Pancreas (tissue), 10 donors: Measurements from ENCODE around the gene PVALEF. TPM values are rescaled to one million over a fixed set of nuclear protein-coding genes. Genes with fewer than 3 reads are reported as not detected.

Experiments used
- ATAC-seq, 4 donors: fragments of 200-7000 bp; cut with Tn5 transposase; one replicate each; pipeline versions ENCODE4 v1.8.0 to v1.9.1; 2020; ENCODE audit warnings: mild to moderate bottlenecking in 4 of 4, moderate library complexity in 4 of 4
- DNase-seq, 6 donors: peaks; one replicate each; pipeline ENCODE4 v3.0.0-alpha.2; 2020
- FAIRE-seq: peaks from 2 replicates; lab custom pipeline; 2012; peaks lifted over from hg19 to GRCh38; lab: Jason Lieb, UNC
- H3K27ac ChIP-seq, 4 donors: fragments of 200-600 bp; sonication (generic); 1 replicate in 3 of 4; 2 replicates in 1 of 4; pipeline versions ENCODE4 v1.5.0 to v1.8.0; 2020
- H3K27me3 ChIP-seq, 4 donors: fragments of 200-600 bp; one replicate each; pipeline ENCODE4 v1.8.0; 2021
- H3K36me3 ChIP-seq, 3 donors: fragments of 200-600 bp; sonication (generic) in 1 of 3; one replicate each; pipeline versions ENCODE4 v1.5.0 to v1.8.0; 2020 to 2021
- H3K4me1 ChIP-seq, 3 donors: fragments of 200-600 bp; one replicate each; pipeline ENCODE4 v1.8.0; 2021
- H3K4me3 ChIP-seq, 4 donors: fragments of 200-600 bp; sonication (generic) in 2 of 4; one replicate each; pipeline versions ENCODE4 v1.5.0 to v1.8.0; 2020 to 2021
- H3K9me3 ChIP-seq, 4 donors: fragments of 200-600 bp; one replicate each; pipeline ENCODE4 v1.8.0; 2021
- WGBS, 2 donors: extraction: QIAGEN DNeasy Blood & Tissue Kit; methylation state at CpG; one replicate each; pipeline ENCODE4 v1.1.7; 2013; 5-methylcytosine and 5-hydroxymethylcytosine counted together
- intact Hi-C, 3 donors: fragments of 100-400 bp; cut with DNase I; formaldehyde crosslinking; loops; one replicate each; pipeline versions ENCODE4 v1.11.1 to v1.14.2; 2022
- polyA plus RNA-seq, 2 donors: library from polyadenylated mRNA; stranded (reverse); fragments of 200-250 nt; gene quantifications; one replicate each; pipeline ENCODE4 v1.2.3, GENCODE V29; 2013
- total RNA-seq, 6 donors: library from RNA; stranded (reverse); fragmentation: NEBNext Ultra II Directional in 4 of 6; extraction: Animal tissue kit (Norgen Biotek cat#: 25700) in 4 of 6; gene quantifications; one replicate each; pipeline versions ENCODE4 v1.2.1 to v1.2.4, GENCODE V29; 2021 to 2023
- TF ChIP-seq, protein P1 (sequence below), 4 donors: fragments of 200-600 bp; sonication (generic) in 3 of 4; IDR thresholded peaks; one replicate each; pipeline versions ENCODE4 v1.5.0 to v1.8.0; 2021; ENCODE audit warnings: antibody characterized with exemption in 4 of 4
- donor health status: healthy with polysubstance abuse.
- donor health status: DM: no; HTN: no; CAD: no; lungs with moderate emphysema.
- donor health status: DM: no; HTN: no; CAD: no.
- donor health status: control.
- donor health status: control.
- donor health status: Bipolar disorder and iron deficiency.
- donor health status: DM: yes; HTN: yes; CAD: no.
- donor health status: DM: no; HTN: no; CAD: no.
- donor health status: DM: no; HTN: no; CAD: no.
- donor health status: DM: yes; HTN: yes; CAD: no.

PVALEF gene
- total and polyA plus RNA-seq, 8 donors: 0.11 to 0.51 (median 0.17) TPM; not detected in 2

DNA sequence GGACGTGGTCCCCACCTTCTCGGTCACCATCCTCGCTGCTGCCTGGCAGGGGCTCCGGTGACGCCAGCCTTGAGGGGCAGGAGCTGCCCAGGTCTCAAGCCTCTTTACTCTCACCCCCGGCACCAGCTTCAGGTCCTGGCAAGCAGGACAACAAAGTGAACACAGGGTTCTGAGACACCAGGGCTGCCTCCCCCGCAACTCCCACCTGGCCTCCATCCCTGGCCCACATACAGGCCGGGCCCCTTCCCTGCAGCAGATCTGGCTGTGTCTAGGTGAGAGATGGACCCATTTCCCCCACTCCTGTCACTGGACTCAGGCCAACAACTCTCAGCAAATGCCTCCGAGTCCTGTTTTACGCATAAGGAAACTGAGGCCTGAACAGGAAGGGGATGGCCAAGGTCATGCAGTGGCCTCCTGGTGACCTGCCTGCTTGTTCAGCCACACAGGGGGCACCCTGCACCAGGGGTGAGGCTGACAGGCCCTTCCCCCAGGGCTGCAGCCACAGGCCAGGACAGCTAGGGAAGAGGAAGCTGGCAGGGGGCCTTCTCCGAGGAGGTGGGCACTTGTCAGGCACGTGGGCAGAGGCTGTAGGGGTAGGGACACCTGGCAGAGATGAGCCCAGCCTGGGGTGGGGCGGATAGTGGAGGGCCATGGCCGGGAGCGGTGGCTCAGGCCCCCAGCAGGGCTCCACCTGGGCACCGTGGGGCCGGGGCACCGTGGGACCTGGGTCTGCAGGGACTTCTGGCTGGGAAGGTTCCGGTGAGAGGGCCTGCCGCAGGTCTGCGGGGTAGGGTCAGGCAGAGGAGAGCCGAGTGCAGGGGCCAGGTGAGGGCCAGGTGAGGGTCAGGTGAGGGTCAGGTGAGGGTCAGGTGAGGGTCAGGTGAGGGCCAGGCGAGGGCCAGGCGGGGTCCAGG is 46.7 kb upstream of the PVALEF start:
- ATAC-seq (peak in 2 of 4 donors; percentile 1 to 2), FAIRE-seq (no peak), DNase-seq (no peak)
- 77 to 79% methylated on average over 21 to 24 of the region's 24 CpGs for WGBS, 2 donors
- no peaks in the 10 kb centered on the region for H3K4me1 ChIP-seq
- TF ChIP-seq, protein P1, sequence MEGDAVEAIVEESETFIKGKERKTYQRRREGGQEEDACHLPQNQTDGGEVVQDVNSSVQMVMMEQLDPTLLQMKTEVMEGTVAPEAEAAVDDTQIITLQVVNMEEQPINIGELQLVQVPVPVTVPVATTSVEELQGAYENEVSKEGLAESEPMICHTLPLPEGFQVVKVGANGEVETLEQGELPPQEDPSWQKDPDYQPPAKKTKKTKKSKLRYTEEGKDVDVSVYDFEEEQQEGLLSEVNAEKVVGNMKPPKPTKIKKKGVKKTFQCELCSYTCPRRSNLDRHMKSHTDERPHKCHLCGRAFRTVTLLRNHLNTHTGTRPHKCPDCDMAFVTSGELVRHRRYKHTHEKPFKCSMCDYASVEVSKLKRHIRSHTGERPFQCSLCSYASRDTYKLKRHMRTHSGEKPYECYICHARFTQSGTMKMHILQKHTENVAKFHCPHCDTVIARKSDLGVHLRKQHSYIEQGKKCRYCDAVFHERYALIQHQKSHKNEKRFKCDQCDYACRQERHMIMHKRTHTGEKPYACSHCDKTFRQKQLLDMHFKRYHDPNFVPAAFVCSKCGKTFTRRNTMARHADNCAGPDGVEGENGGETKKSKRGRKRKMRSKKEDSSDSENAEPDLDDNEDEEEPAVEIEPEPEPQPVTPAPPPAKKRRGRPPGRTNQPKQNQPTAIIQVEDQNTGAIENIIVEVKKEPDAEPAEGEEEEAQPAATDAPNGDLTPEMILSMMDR (IDR thresholded peaks at IDR 0.05): no peak
- H3K4me3 ChIP-seq: no peak overlapping the region
- no peaks in the 10 kb centered on the region for H3K9me3 ChIP-seq
- no peaks in the 10 kb centered on the region for H3K27me3 ChIP-seq
- no peak overlapping the region for H3K27ac ChIP-seq
- intact Hi-C loops: no loop called here
- peaks cover 0 to 11% (median 0%) of the 10 kb centered on the region in 3 donors for H3K36me3 ChIP-seq

DNA sequence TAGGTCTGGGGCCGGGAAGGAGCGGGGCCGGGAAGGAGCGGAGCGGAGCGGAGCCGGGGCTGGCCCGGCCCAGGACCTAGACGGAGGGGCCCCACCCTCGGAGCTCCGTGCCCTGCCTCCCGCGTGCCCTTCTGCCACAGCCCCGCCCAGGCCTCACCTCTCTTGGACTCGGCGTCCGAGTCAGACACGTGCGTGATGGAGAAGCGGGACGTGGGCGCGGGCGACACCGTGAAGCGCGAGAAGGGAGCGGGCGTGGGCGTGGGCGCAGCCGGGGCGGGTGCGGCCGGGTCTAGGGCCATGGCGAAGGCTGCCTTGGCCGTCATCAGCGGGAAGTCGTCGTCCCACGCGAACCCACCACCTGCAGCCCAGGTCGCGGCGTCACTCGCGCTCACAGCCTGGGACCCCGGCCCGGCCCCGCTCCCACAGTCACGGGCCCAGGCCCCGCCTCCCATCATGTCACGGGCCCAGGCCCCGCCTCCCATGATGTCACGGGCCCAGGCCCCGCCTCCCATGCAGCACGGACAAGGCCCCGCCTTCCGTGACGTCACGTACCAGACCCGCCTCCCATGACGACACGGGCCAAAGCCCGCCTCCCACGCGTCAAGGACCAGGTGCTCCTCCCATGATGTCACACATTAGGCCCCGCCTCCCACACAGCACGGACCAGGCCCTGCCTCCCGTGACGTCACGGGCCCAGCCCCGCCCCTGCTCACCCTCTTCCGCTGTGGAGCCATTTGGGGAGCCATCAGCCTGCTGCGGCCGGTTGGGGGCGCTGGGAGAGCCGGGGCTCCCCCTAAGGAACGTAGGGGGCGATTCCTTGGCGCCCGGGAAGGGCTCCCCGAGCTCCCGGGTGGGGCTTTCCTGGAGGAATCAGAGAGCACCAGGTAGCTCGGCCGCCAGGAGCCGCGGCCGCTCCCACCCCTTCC is 45.8 kb upstream of the PVALEF start:
- 65 to 66% methylated on average over 56 to 89 of the region's 89 CpGs for WGBS, 2 donors
- intact Hi-C loops: no loop called here
- no peaks in the 10 kb centered on the region for H3K27me3 ChIP-seq
- ATAC-seq: peak; percentile 17 to 49 (median 38)
- TF ChIP-seq, protein P1 (IDR thresholded peaks at IDR 0.05): no peak
- H3K4me1 ChIP-seq: no peaks in the 10 kb centered on the region
- peak in 4 of 6 donors; percentile 37 to 79 (median 60) for DNase-seq
- H3K27ac ChIP-seq: no peak overlapping the region
- H3K4me3 ChIP-seq: no peak overlapping the region
- peaks cover 0 to 11% (median 0%) of the 10 kb centered on the region in 3 donors for H3K36me3 ChIP-seq
- FAIRE-seq: no peak
- no peaks in the 10 kb centered on the region for H3K9me3 ChIP-seq

DNA sequence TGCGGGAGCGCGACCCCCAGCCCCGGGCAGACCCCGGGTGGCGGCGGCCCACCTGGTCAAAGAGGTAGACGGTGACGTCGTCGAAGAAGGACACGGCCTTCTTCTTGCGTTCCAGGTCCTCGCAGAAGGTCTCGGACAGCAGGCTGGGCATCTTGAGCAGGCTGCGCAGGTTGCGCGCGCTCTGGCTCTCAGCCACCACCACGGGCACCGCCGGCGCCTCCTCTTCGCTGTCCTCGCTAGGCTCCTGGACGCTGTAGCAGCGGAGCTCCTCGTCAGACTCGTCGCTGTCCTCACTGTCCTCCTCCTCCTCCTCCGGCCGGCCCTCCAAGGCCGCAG is 45.2 kb upstream of the PVALEF start:
- 93% methylated on average over 31 to 33 of the region's 33 CpGs for WGBS, 2 donors
- TF ChIP-seq, protein P1 (IDR thresholded peaks at IDR 0.05): no peak
- no peak overlapping the region for H3K4me3 ChIP-seq
- H3K9me3 ChIP-seq: no peaks in the 10 kb centered on the region
- intact Hi-C loops: no loop called here
- H3K27me3 ChIP-seq: no peaks in the 10 kb centered on the region
- FAIRE-seq (no peak), ATAC-seq (no peak), DNase-seq (no peak)
- H3K27ac ChIP-seq: no peak overlapping the region
- H3K4me1 ChIP-seq: no peaks in the 10 kb centered on the region
- H3K36me3 ChIP-seq: peaks cover 0 to 11% (median 0%) of the 10 kb centered on the region in 3 donors

DNA sequence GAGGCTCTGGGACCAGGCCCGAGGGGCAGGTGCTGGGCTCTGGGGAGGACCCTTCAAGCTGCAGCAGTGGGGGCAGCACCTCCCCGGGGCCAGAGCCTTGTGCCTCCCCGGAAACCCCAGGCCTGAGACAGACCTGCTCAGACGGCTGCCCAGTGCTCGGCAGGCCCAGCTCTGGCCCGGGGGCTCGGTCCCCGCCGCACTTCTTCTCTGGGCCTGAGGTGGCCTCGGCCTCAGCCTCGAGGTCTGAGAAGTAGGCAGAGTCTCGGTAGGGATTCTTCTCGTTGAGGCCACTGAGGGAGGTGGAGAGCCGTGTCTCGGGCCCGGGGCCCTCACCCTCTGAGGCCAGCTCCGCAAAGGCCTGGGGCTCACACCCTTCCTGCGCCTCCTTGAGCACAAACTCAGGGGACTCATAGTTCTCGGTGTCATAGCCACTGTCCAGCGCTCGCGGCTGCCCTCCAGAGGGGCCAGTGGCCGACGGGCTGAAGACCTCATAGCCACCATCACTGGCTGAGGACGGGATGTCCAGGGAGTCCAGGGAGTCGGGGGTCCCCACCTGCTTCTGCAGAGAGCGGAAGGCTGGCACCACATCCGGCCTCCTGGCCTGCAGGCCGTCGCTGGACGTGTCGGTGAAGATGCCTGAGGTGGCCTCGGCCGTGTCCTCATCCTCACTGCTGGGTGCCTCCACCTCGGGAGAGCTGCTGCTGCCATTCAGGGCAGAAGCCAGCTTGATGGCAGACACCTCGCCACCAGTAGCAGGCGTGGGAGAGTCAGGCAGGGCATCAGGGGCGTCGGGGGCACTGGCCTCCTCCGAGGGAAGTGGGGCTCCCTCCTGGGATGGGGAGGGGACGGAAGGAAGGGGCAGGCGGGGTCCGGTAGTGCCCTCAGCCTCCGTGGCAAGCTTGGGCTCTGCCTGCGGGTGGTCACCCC is 44.3 kb upstream of the PVALEF start:
- FAIRE-seq (no peak), ATAC-seq (no peak), DNase-seq (no peak)
- TF ChIP-seq, protein P1 (IDR thresholded peaks at IDR 0.05): no peak
- Histone ChIP-seq H3K36me3 (peaks cover 0 to 11% (median 0%) of the 10 kb centered on the region in 3 donors), H3K4me1 (no peaks in the 10 kb centered on the region), H3K27ac (no peak overlapping the region), H3K4me3 (no peak overlapping the region), H3K9me3 (no peaks in the 10 kb centered on the region), H3K27me3 (no peaks in the 10 kb centered on the region)
- intact Hi-C loops: no loop called here
- WGBS, 2 donors: 86 to 89% methylated on average over 40 to 45 of the region's 45 CpGs
